Astrocyte (in vitro differentiated cells and primary cell): ENCODE results near the gene DAAM2. TPM values are rescaled to one million over a fixed set of nuclear protein-coding genes. Genes with fewer than 3 reads are reported as not detected.

Experiments used
- DNase-seq: peaks from one replicate; pipeline ENCODE4 v3.0.0-alpha.2; 2010; ENCODE audit warnings: low read depth
- FAIRE-seq: peaks from 2 replicates; lab custom pipeline; 2011; peaks lifted over from hg19 to GRCh38; lab: Jason Lieb, UNC
- H2AFZ ChIP-seq: 2 replicates; pipeline ENCODE4 v1.6.0; 2012; ENCODE audit warnings: low read depth, low read length, inconsistent platforms
- H3K27ac ChIP-seq: 2 replicates; pipeline ENCODE4 v1.5.1; 2011; ENCODE audit warnings: low read depth, low read length, inconsistent platforms
- H3K27me3 ChIP-seq: 2 replicates; pipeline ENCODE4 v1.6.0; 2011; ENCODE audit warnings: low read length, inconsistent platforms; ENCODE audit not compliant: insufficient read depth
- H3K36me3 ChIP-seq: 2 replicates; pipeline ENCODE4 v1.5.1; 2011; ENCODE audit warnings: low read length, inconsistent platforms; ENCODE audit not compliant: insufficient read depth
- H3K4me1 ChIP-seq: 2 replicates; pipeline ENCODE4 v1.5.1; 2011; ENCODE audit warnings: low read length, inconsistent platforms; ENCODE audit not compliant: insufficient read depth
- H3K4me2 ChIP-seq: 2 replicates; pipeline ENCODE4 v1.6.0; 2012; ENCODE audit warnings: low read length, inconsistent platforms
- H3K4me3 ChIP-seq: 2 replicates; pipeline ENCODE4 v1.5.1; 2011; ENCODE audit warnings: low read depth, mild to moderate bottlenecking, low read length, inconsistent platforms; ENCODE audit not compliant: insufficient read depth
- H3K79me2 ChIP-seq: 2 replicates; pipeline ENCODE4 v1.6.0; 2012; ENCODE audit warnings: mild to moderate bottlenecking, low read length, inconsistent platforms; ENCODE audit not compliant: insufficient read depth
- H3K9ac ChIP-seq: 2 replicates; pipeline ENCODE4 v1.6.0; 2012; ENCODE audit warnings: mild to moderate bottlenecking, low read length, inconsistent platforms
- H3K9me3 ChIP-seq: 2 replicates; pipeline ENCODE4 v1.5.1; 2012; ENCODE audit warnings: low read depth, mild to moderate bottlenecking, low read length, inconsistent platforms; ENCODE audit not compliant: insufficient read depth
- H4K20me1 ChIP-seq: 2 replicates; pipeline ENCODE4 v1.6.0; 2012; ENCODE audit warnings: low read length, inconsistent platforms; ENCODE audit not compliant: insufficient read depth
- H3K27ac Mint-ChIP-seq: one replicate; pipeline ENCODE4 v1.8.0; 2021; ENCODE audit warnings: mild to moderate bottlenecking, mixed read lengths; ENCODE audit not compliant: unreplicated experiment
- H3K27me3 Mint-ChIP-seq: one replicate; pipeline ENCODE4 v1.8.0; 2021; ENCODE audit warnings: low read depth, mixed read lengths; ENCODE audit not compliant: unreplicated experiment
- H3K36me3 Mint-ChIP-seq: one replicate; pipeline ENCODE4 v1.8.0; 2021; ENCODE audit warnings: low read depth, mixed read lengths; ENCODE audit not compliant: unreplicated experiment
- H3K4me1 Mint-ChIP-seq: one replicate; pipeline ENCODE4 v1.8.0; 2021; ENCODE audit warnings: low read depth, mixed read lengths; ENCODE audit not compliant: unreplicated experiment
- H3K4me3 Mint-ChIP-seq: one replicate; pipeline ENCODE4 v1.8.0; 2021; ENCODE audit warnings: mild to moderate bottlenecking, moderate library complexity, mixed read lengths; ENCODE audit not compliant: unreplicated experiment
- H3K9me3 Mint-ChIP-seq: one replicate; pipeline ENCODE4 v1.8.0; 2021; ENCODE audit warnings: mild to moderate bottlenecking, mixed read lengths; ENCODE audit not compliant: unreplicated experiment
- CTCF ChIP-seq: IDR thresholded peaks from 2 replicates; pipeline ENCODE4 v1.5.1; 2011; ENCODE audit warnings: low read depth, mild to moderate bottlenecking, inconsistent platforms, low read length, moderate library complexity; ENCODE audit not compliant: insufficient read depth
- EZH2 ChIP-seq: IDR thresholded peaks from 2 replicates; pipeline ENCODE4 v1.6.1; 2012; ENCODE audit warnings: mild to moderate bottlenecking, low read length, inconsistent platforms; ENCODE audit not compliant: insufficient read depth
- total RNA-seq: library from RNA; stranded (reverse); gene quantifications from 2 replicates; pipeline ENCODE4 v1.2.1, GENCODE V29; 2021

Gene DAAM2
- total RNA-seq, 1 donor from 2014 or later = 38.4 TPM

- TF ChIP-seq EZH2 = no peak
- no peak for TF ChIP-seq CTCF
- Mint-ChIP-seq H3K27me3 (no peaks in the 10 kb centered on the region), H3K36me3 (peaks cover 17% of the 10 kb centered on the region), H3K4me1 (peaks cover 52% of the 10 kb centered on the region), H3K9me3 (no peaks in the 10 kb centered on the region), H3K4me3 (no peak overlapping the region), H3K27ac (no peak overlapping the region)
- Histone ChIP-seq H4K20me1 (no peaks in the 10 kb centered on the region), H2AFZ (no peak overlapping the region), H3K27ac (no peak overlapping the region), H3K4me3 (no peak overlapping the region), H3K4me1 (peaks cover 24% of the 10 kb centered on the region), H3K79me2 (no peaks in the 10 kb centered on the region), H3K9ac (peak overlapping the region; percentile 9), H3K4me2 (peak overlapping the region; percentile 79), H3K27me3 (no peaks in the 10 kb centered on the region), H3K36me3 (no peaks in the 10 kb centered on the region), H3K9me3 (no peaks in the 10 kb centered on the region)
- FAIRE-seq = no peak
- DNase-seq = no peak
Observed at GRCh38 chr6:39812496-39812852, 20.3 kb downstream of the DAAM2 start.

DNA sequence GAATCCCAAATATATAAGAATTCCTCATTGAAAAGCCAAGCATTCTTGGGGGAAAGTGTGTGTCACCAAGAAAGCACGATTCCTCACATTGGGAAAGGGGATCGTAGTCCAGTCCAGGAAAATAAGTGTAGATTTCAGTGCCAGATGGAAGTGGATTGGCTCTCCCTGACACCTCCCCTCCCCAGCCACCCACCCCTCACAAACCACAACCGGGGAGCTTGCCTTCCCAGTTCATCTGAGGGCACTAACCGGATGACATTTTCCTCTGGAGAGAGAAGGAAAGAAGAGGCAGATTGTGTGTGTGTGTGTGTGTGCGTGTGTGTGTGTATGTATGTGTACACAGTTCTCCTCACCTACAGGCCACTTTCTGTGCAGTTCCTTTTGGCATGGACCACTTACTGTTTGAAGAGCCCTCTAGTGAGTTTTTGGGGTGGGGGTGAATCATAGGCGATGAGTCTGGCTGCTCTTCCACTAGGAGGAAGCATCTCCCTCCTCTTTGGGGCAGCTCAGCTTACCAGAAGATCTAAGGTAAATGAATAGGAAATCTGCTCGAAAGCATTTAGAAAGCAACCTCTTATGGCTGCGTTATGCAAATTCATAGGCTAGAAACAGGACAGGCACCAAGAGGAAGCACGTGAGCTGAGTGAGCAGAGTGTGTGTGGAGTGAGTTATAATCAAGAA is 20.8 kb downstream of the DAAM2 start:
- H3K4me3 ChIP-seq = no peak overlapping the region
- Mint-ChIP-seq H3K4me1 (peaks cover 54% of the 10 kb centered on the region), H3K36me3 (peaks cover 17% of the 10 kb centered on the region), H3K9me3 (no peaks in the 10 kb centered on the region), H3K4me3 (no peak overlapping the region), H3K27ac (no peak overlapping the region), H3K27me3 (no peaks in the 10 kb centered on the region)
- peak overlapping the region; percentile 9 for H3K9ac ChIP-seq
- no peak overlapping the region for H2AFZ ChIP-seq
- no peak for TF ChIP-seq EZH2
- TF ChIP-seq CTCF = no peak
- H3K36me3 ChIP-seq = no peaks in the 10 kb centered on the region
- peaks cover 24% of the 10 kb centered on the region for H3K4me1 ChIP-seq
- H3K27ac ChIP-seq = peak overlapping the region; percentile 6
- H3K79me2 ChIP-seq = no peaks in the 10 kb centered on the region
- H3K27me3 ChIP-seq = no peaks in the 10 kb centered on the region
- H3K4me2 ChIP-seq = peak overlapping the region; percentile 79
- DNase-seq = peak; percentile 93
- H3K9me3 ChIP-seq = no peaks in the 10 kb centered on the region
- FAIRE-seq = peak; percentile 65
- H4K20me1 ChIP-seq = no peaks in the 10 kb centered on the region

GRCh38 chr6:39814236-39814635 is 22.1 kb downstream of the DAAM2 start:
- Histone ChIP-seq H3K4me1 (peaks cover 22% of the 10 kb centered on the region), H4K20me1 (no peaks in the 10 kb centered on the region), H3K79me2 (no peaks in the 10 kb centered on the region), H2AFZ (no peak overlapping the region), H3K9ac (no peak overlapping the region), H3K36me3 (no peaks in the 10 kb centered on the region), H3K27me3 (no peaks in the 10 kb centered on the region), H3K4me2 (no peak overlapping the region), H3K9me3 (no peaks in the 10 kb centered on the region), H3K27ac (no peak overlapping the region), H3K4me3 (no peak overlapping the region)
- peaks cover 53% of the 10 kb centered on the region for H3K4me1 Mint-ChIP-seq
- peaks cover 21% of the 10 kb centered on the region for H3K36me3 Mint-ChIP-seq
- no peaks in the 10 kb centered on the region for H3K27me3 Mint-ChIP-seq
- no peak overlapping the region for H3K4me3 Mint-ChIP-seq
- FAIRE-seq = no peak
- no peak for TF ChIP-seq CTCF
- TF ChIP-seq EZH2 = no peak
- H3K27ac Mint-ChIP-seq = no peak overlapping the region
- H3K9me3 Mint-ChIP-seq = no peaks in the 10 kb centered on the region
- peak; percentile 12 for DNase-seq
